ENCODE results near the gene GPAM. TPM values are rescaled to one million over a fixed set of nuclear protein-coding genes. Genes with fewer than 3 reads are reported as not detected.

GPAM gene
- total RNA-seq, 1 donor from 2014 or later, result 9.4 TPM

GRCh38 chr10:112135604-112136003, 48.0 kb downstream of the GPAM start:
- no peaks in the 10 kb centered on the region for H3K27me3 ChIP-seq (ENCODE audit: control insufficient read depth, insufficient read depth, low read length)
- no peak overlapping the region for H3K4me3 ChIP-seq (ENCODE audit: low read depth, low read length)
- H3K36me3 ChIP-seq (ENCODE audit: control insufficient read depth, insufficient read depth, low read length), result no peaks in the 10 kb centered on the region
- no peak for TF ChIP-seq CTCF (IDR thresholded peaks at IDR 0.05; ENCODE audit: insufficient read depth, low read length, poor library complexity, severe bottlenecking)
- no peak for DNase-seq (ENCODE audit: low read depth)

GRCh38 chr10:112132435-112132834, 51.1 kb downstream of the GPAM start:
- H3K36me3 ChIP-seq (ENCODE audit: control insufficient read depth, insufficient read depth, low read length), result no peaks in the 10 kb centered on the region

GRCh38 chr10:112131996-112132395, 51.6 kb downstream of the GPAM start:
- H3K36me3 ChIP-seq (ENCODE audit: control insufficient read depth, insufficient read depth, low read length), result no peaks in the 10 kb centered on the region
- no peak overlapping the region for H3K4me3 ChIP-seq (ENCODE audit: low read depth, low read length)
- H3K27me3 ChIP-seq (ENCODE audit: control insufficient read depth, insufficient read depth, low read length), result no peaks in the 10 kb centered on the region
- DNase-seq (ENCODE audit: low read depth), result no peak
- TF ChIP-seq CTCF (IDR thresholded peaks at IDR 0.05; ENCODE audit: insufficient read depth, low read length, poor library complexity, severe bottlenecking), result no peak

More at GRCh38 chr10:112132435-112132834, 51.1 kb downstream of the GPAM start:
- Histone ChIP-seq H3K4me3 (ENCODE audit: low read depth, low read length) (no peak overlapping the region), H3K27me3 (ENCODE audit: control insufficient read depth, insufficient read depth, low read length) (no peaks in the 10 kb centered on the region)
- no peak for DNase-seq (ENCODE audit: low read depth)
- no peak for TF ChIP-seq CTCF (IDR thresholded peaks at IDR 0.05; ENCODE audit: insufficient read depth, low read length, poor library complexity, severe bottlenecking)

- Histone ChIP-seq H3K36me3 (ENCODE audit: control insufficient read depth, insufficient read depth, low read length) (no peaks in the 10 kb centered on the region), H3K27me3 (ENCODE audit: control insufficient read depth, insufficient read depth, low read length) (no peaks in the 10 kb centered on the region), H3K4me3 (ENCODE audit: low read depth, low read length) (no peak overlapping the region)
- no peak for DNase-seq (ENCODE audit: low read depth)
- no peak for TF ChIP-seq CTCF (IDR thresholded peaks at IDR 0.05; ENCODE audit: insufficient read depth, low read length, poor library complexity, severe bottlenecking)
Observed at GRCh38 chr10:112131346-112131745, 52.2 kb downstream of the GPAM start.

- no peaks in the 10 kb centered on the region for H3K36me3 ChIP-seq (ENCODE audit: control insufficient read depth, insufficient read depth, low read length)
- no peaks in the 10 kb centered on the region for H3K27me3 ChIP-seq (ENCODE audit: control insufficient read depth, insufficient read depth, low read length)
- no peak for DNase-seq (ENCODE audit: low read depth)
- no peak overlapping the region for H3K4me3 ChIP-seq (ENCODE audit: low read depth, low read length)
- TF ChIP-seq CTCF (IDR thresholded peaks at IDR 0.05; ENCODE audit: insufficient read depth, low read length, poor library complexity, severe bottlenecking), result no peak
Observed at GRCh38 chr10:112126901-112127300, 56.7 kb downstream of the GPAM start.

- Histone ChIP-seq H3K36me3 (ENCODE audit: control insufficient read depth, insufficient read depth, low read length) (no peaks in the 10 kb centered on the region), H3K27me3 (ENCODE audit: control insufficient read depth, insufficient read depth, low read length) (no peaks in the 10 kb centered on the region), H3K4me3 (ENCODE audit: low read depth, low read length) (no peak overlapping the region)
- TF ChIP-seq CTCF (IDR thresholded peaks at IDR 0.05; ENCODE audit: insufficient read depth, low read length, poor library complexity, severe bottlenecking), result no peak
- no peak for DNase-seq (ENCODE audit: low read depth)
Observed at GRCh38 chr10:112126172-112126571, 57.4 kb downstream of the GPAM start.

Measured in kidney epithelial cell (primary cell).